ENCODE results near the gene LIG4.

GRCh38 chr13:108166078-108166477, 49.3 kb downstream of the LIG4 start:
- TF ChIP-seq CTCF (IDR thresholded peaks at IDR 0.05), result no peak
- no peak for TF ChIP-seq POLR2A (IDR thresholded peaks at IDR 0.05)

All from thyroid gland (tissue), 4 donors.